Chondrocyte (in vitro differentiated cells): ENCODE results near the gene MEIS2. TPM values are rescaled to one million over a fixed set of nuclear protein-coding genes. Genes with fewer than 3 reads are reported as not detected.

Source experiments
- DNase-seq: peaks from one replicate; pipeline ENCODE4 v3.0.0; 2021; ENCODE audit warnings: mixed read lengths, low spot score
- H3K27ac Mint-ChIP-seq: one replicate; pipeline ENCODE4 v1.8.0; 2021; ENCODE audit warnings: mild to moderate bottlenecking, moderate library complexity, mixed read lengths; ENCODE audit not compliant: unreplicated experiment
- H3K27me3 Mint-ChIP-seq: 2 replicates; pipeline ENCODE4 v1.8.0; 2021; ENCODE audit warnings: low read depth, mixed read lengths
- H3K36me3 Mint-ChIP-seq: 2 replicates; pipeline ENCODE4 v1.8.0; 2021; ENCODE audit warnings: low read depth, mixed read lengths
- H3K4me1 Mint-ChIP-seq: 2 replicates; pipeline ENCODE4 v1.8.0; 2021; ENCODE audit warnings: low read depth, mild to moderate bottlenecking, mixed read lengths
- H3K4me3 Mint-ChIP-seq: one replicate; pipeline ENCODE4 v1.8.0; 2021; ENCODE audit warnings: mild to moderate bottlenecking, moderate library complexity, mixed read lengths; ENCODE audit not compliant: unreplicated experiment
- H3K9me3 Mint-ChIP-seq: 2 replicates; pipeline ENCODE4 v1.8.0; 2021; ENCODE audit warnings: low read depth, mixed read lengths
- CTCF ChIP-seq: fragments of 200-600 bp; sonication (generic); IDR thresholded peaks from 2 replicates; pipeline ENCODE4 v1.5.0; 2021; ENCODE audit warnings: antibody characterized with exemption, mild to moderate bottlenecking, moderate library complexity
- total RNA-seq: library from RNA; stranded (reverse); gene quantifications from 3 replicates; pipeline ENCODE4 v1.2.1, GENCODE V29; 2021

Gene MEIS2
- total RNA-seq, 1 donor from 2014 or later: 28.3 TPM

GRCh38 chr15:37053166-37053565 is 47.2 kb downstream of the MEIS2 start:
- H3K9me3 Mint-ChIP-seq: peaks cover 2% of the 10 kb centered on the region
- H3K36me3 Mint-ChIP-seq: peaks cover 9% of the 10 kb centered on the region
- DNase-seq: no peak
- peaks cover 53% of the 10 kb centered on the region for H3K4me1 Mint-ChIP-seq
- no peak overlapping the region for H3K4me3 Mint-ChIP-seq
- no peaks in the 10 kb centered on the region for H3K27me3 Mint-ChIP-seq
- TF ChIP-seq CTCF: no peak
- peak overlapping the region; percentile 63 for H3K27ac Mint-ChIP-seq

GRCh38 chr15:37050345-37050744 is 50.0 kb downstream of the MEIS2 start:
- Mint-ChIP-seq H3K4me3 (no peak overlapping the region), H3K9me3 (peaks cover under 1% of the 10 kb centered on the region), H3K27ac (no peak overlapping the region), H3K4me1 (peaks cover 43% of the 10 kb centered on the region), H3K27me3 (no peaks in the 10 kb centered on the region), H3K36me3 (peaks cover 7% of the 10 kb centered on the region)
- TF ChIP-seq CTCF: no peak
- DNase-seq: no peak

GRCh38 chr15:37046876-37047614 is 53.3 kb downstream of the MEIS2 start:
- Mint-ChIP-seq H3K27ac (no peak overlapping the region), H3K4me3 (no peak overlapping the region), H3K36me3 (peaks cover 11% of the 10 kb centered on the region), H3K4me1 (peaks cover 20% of the 10 kb centered on the region), H3K27me3 (no peaks in the 10 kb centered on the region), H3K9me3 (no peaks in the 10 kb centered on the region)
- no peak for DNase-seq
- no peak for TF ChIP-seq CTCF

- H3K27ac Mint-ChIP-seq: no peak overlapping the region
- peaks cover 20% of the 10 kb centered on the region for H3K4me1 Mint-ChIP-seq
- TF ChIP-seq CTCF: no peak
- H3K9me3 Mint-ChIP-seq: no peaks in the 10 kb centered on the region
- DNase-seq: no peak
- H3K4me3 Mint-ChIP-seq: no peak overlapping the region
- H3K27me3 Mint-ChIP-seq: no peaks in the 10 kb centered on the region
- H3K36me3 Mint-ChIP-seq: peaks cover 11% of the 10 kb centered on the region
Observed at GRCh38 chr15:37045859-37046740, 54.2 kb downstream of the MEIS2 start.

- DNase-seq: no peak
Observed at GRCh38 chr15:37044915-37045648, 55.3 kb downstream of the MEIS2 start.

More at GRCh38 chr15:37044915-37045648, 55.3 kb downstream of the MEIS2 start:
- H3K4me3 Mint-ChIP-seq: no peak overlapping the region
- no peak for TF ChIP-seq CTCF
- H3K27ac Mint-ChIP-seq: no peak overlapping the region
- peaks cover 10% of the 10 kb centered on the region for H3K36me3 Mint-ChIP-seq
- no peaks in the 10 kb centered on the region for H3K27me3 Mint-ChIP-seq
- H3K9me3 Mint-ChIP-seq: no peaks in the 10 kb centered on the region
- H3K4me1 Mint-ChIP-seq: peaks cover 20% of the 10 kb centered on the region
